ENCODE data around the gene AEBP2.
A peak's percentile ranks its signal among the peaks of the same experiment; 100 is the strongest.
"Not testable (repeated sequence)": the region's sequence is repeated elsewhere in the genome, so short reads cannot be mapped to it uniquely, and the experiment has no call there.

The AEBP2 gene

GRCh38 chr12:19421503-19422282 is 17.6 kb upstream of the AEBP2 start:
- no peak for DNase-seq (ENCODE audit: low spot score)

- DNase-seq (ENCODE audit: low spot score), result no peak
These were observed 15.9 kb upstream of the AEBP2 start for GRCh38 chr12:19423166-19423930.

DNA sequence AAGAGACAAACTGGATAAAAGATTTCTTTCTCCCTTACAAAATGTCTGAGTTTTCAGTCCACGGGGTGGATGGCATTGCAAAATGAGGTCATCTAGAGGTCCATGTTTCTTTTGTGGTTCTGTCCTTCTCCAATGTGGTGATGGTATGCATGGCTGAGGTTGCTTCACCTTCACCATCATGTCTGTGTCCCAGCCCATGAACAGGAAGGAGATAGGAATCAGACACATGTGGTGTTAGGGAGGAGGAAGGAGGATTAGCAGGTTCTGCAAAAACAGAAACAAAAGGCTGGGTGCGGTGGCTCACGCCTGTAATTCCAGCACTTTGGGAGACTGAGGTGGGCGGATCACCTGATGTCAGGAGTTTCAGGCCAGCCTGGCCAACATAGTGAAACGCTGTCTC is 11.0 kb upstream of the AEBP2 start:
- DNase-seq (ENCODE audit: low spot score), result no peak

- DNase-seq (ENCODE audit: low spot score), result not testable (repeated sequence)
These were observed 9.8 kb upstream of the AEBP2 start for GRCh38 chr12:19429491-19429890.

DNA sequence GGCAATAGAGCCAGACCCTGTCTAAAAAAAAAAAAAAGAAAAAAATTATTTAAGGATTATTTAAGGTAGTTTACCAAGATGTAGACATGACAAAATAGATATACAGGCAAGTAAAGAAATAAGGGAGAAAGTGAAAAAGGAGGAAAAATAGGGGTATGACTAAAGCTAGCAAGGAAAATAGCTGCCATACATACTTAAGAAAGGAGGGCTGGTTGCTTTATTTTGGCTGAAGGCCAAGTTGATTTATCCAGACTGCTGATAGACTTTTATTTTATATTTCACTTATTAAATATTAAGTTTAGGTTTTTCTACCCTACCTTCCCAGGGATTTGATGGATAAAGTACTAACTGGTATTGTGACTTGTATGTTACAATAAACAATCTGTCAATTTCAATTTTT is 8.3 kb upstream of the AEBP2 start:
- no peak for DNase-seq (ENCODE audit: low spot score)

- no peak for DNase-seq (ENCODE audit: low spot score)
These were observed 7.6 kb upstream of the AEBP2 start for GRCh38 chr12:19431407-19432308.

- no peak for DNase-seq (ENCODE audit: low spot score)
These were observed 6.8 kb upstream of the AEBP2 start for GRCh38 chr12:19432309-19433170.

- no peak for DNase-seq (ENCODE audit: low spot score)
These were observed 4.8 kb upstream of the AEBP2 start for GRCh38 chr12:19434538-19434937.

- DNase-seq (ENCODE audit: low spot score), result no peak
These were observed 3.3 kb upstream of the AEBP2 start for GRCh38 chr12:19435831-19436497.

DNA sequence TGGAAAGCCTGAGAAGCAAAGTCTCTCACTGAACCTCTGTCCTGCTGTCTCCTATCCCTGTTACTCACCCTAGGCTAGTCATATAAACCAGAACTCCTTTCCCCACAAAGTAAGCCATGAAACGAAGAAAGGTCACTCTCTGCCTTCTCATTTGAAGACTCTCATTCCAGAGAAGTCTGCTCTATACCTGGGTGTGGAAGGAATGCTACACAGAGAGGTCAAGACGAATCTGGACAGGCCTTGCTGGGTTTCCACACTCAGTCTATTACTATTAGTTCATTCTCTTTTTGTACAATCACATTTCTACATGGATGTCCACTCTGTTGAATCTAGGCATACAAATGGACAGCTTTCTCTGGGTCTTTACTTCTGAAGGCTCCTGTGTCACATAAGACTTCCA is 2.4 kb upstream of the AEBP2 start:
- no peak for DNase-seq (ENCODE audit: low spot score)

DNA sequence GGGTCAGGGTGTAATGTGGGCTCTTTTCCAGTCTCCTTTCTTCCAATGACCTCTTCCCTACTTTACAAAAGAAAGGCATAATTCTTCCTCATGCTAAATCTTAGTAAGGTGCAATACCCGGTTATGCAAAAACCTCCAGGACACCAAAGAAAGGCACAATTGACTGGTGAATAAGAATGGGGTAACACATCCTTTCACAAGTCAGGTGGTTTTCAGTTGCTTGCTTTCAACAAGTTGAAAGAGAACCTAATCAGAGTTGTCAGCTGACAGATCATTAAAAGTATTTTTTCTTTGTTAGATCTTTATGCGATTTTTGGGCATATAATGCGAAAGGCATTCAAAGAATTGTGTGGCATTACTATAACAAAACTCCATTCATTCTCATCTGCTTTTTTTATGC is 1.3 kb upstream of the AEBP2 start:
- peak; percentile 16 for DNase-seq (ENCODE audit: low spot score)

DNA sequence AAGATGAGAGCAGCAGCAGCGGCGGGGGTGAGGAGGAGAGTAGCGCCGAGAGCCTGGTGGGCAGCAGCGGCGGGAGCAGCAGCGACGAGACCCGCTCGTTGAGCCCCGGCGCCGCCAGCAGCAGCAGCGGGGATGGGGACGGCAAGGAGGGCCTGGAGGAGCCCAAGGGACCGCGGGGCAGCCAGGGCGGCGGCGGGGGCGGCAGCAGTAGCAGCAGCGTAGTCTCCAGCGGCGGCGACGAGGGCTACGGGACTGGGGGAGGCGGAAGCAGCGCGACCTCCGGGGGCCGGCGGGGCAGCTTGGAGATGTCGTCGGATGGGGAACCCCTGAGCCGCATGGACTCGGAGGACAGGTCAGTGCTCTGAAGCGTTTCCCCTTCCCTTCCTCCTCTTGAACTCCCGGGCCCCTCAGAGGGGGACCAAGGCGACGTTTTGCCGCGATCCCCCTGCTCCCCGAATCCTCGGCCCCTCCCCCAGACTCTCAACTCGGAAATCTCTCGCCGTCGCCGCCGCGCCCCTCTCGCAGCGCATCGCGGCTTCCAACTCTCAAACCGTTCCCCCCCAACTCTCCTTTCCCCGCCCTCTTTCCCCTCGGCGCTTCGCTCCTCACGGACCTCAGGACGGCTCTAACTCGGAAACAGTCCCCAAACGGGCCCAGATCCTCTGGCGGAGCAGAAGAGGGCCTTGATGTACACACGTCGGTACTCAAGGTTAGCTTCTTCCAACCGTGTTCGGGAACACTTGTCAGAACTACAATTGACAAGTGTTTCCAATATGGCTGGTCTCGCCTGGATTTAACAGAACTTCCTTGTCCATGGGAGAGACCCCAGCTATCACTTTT is 947 bp downstream of the AEBP2 start:
- DNase-seq (ENCODE audit: low spot score), result peak; percentile 49

DNA sequence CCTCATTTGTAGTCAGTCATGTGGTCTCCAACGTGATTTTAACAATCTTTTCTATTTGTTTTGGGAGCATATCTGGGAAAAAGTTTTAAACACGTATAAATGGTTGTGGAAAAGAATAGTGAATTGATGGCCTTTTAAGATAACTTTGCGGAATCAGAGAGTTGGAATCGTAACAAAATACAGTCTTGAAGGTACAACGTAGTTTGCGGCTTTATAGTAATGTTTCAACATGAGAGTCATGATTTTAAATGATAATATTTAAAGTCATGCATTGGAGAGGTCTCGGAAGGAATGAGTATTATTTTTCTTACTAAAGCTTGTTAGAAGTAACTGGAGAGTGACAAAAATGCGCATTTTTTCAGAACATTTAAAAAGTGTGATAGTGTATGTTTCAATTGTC is 1.6 kb downstream of the AEBP2 start:
- no peak for DNase-seq (ENCODE audit: low spot score)

DNA sequence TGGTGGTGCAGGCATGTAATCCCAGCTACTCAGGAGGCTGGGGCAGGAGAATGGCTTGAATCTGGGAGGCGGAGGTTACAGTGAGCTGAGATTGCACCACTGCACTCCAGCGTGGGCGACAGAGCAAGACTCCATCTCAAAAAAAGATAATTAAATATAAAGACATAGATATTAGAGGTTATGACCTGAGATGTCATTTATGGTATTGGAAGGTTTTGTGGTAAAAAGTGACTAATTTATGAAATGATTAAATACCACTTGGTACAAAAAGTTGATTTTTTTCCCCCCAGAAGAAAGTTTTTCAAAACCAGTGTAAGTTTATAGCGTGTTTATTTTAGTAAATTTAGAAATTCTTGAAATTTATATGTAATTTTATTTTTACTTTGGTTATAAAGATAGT is 4.3 kb downstream of the AEBP2 start:
- DNase-seq (ENCODE audit: low spot score), result no peak

DNA sequence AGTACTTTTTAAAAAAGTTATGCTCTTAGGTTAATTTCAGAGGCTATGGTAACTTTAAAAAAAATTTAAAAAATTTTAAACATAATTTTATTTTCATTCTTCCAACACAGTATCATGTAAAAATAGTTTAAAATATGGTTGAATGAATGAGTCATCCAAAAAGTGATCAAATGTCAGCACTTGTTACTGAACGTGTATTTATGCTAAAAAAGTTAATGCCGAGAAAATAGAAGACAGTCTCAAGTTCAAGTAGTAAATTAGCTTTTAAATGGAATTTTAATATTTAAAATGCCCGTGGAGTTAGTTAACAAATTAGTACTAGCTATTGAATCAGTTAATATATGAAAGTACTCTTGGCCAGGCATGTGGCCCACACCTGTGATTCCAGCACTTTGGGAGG is 4.8 kb downstream of the AEBP2 start:
- no peak for DNase-seq (ENCODE audit: low spot score)

DNA sequence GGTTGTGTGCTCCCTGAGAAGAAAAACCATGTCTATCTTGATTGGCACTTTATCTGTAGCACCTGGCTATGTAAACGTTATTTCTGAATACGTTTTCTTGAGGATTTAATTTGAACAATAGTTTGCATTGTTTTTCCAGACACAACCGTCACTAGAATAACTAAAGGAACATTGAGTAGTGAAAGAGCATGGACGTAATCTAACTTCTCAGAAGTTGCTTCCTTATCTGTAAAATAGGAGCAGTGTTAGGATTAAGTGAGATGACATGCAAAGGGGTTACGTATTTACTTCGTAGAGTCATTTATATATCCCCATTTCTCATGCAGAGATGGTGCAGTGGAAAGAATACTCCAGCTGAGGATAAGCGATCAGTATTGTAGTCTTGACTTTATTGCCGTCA is 8.1 kb downstream of the AEBP2 start:
- DNase-seq (ENCODE audit: low spot score), result no peak

- no peak for DNase-seq (ENCODE audit: low spot score)
These were observed 10.5 kb downstream of the AEBP2 start for GRCh38 chr12:19449814-19450213.

DNA sequence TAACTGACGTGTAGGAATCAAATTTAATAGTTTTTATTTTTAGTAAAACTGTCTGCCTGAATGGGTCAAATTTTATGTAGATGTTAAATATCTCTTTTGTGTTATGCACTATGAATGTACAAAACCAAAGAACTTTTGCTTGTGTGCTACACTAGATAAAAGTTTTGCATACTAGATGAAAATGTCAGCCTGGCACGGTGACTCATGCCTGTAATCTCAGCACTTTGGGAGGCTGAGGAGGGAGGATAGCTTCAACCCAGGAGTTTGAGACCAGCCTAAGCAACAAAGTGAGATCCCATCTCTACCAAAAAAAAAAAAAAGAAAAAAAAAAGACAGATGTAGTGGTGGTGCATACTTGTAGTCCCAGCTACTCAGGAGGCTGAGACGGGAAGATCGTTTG is 11.1 kb downstream of the AEBP2 start:
- no peak for DNase-seq (ENCODE audit: low spot score)

DNA sequence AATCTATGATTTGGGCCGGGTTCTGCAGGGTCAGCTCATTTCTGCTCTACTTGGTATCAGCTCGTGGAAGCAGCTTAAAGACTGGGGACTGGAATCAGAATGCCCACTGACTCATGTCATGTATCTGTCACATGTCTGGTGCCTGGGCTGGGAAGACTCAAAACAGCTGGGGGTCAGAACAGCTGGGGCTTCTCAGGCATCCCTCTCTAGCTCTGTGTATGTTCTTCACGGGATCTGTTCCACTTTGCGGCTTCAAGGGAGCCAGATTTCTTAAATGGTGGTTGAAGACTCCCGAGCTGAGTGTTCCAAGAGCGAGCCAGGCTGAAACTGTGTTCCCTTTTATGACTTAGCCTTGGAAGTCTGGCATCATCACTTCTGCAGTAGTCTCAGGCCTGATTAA is 11.9 kb downstream of the AEBP2 start:
- no peak for DNase-seq (ENCODE audit: low spot score)

GRCh38 chr12:19453961-19454360 is 14.7 kb downstream of the AEBP2 start:
- no peak for DNase-seq (ENCODE audit: low spot score)
